Motor neuron (in vitro differentiated cells): ENCODE results near the gene CASS4. TPM values are rescaled to one million over a fixed set of nuclear protein-coding genes. Genes with fewer than 3 reads are reported as not detected.
A peak's percentile ranks its signal among the peaks of the same experiment; 100 is the strongest.
"Not testable (repeated sequence)": the region's sequence is repeated elsewhere in the genome, so short reads cannot be mapped to it uniquely, and the experiment has no call there.

Experiments
- ATAC-seq, 8 experiments: fragments of 200-7000 bp; cut with Tn5 transposase; replicated peaks in 6 of 8; 2 replicates each; pipeline ENCODE4 v1.8.0; 2021; ENCODE audit warnings: mild to moderate bottlenecking in 8 of 8, moderate library complexity in 8 of 8
- H3K27ac ChIP-seq, 2 donors: fragments of 250-450 bp; sonication (Bioruptor Pico); 2 replicates each; pipeline ENCODE4 v1.9.0; 2021; ENCODE audit warnings: antibody characterized with exemption in 2 of 2, mild to moderate bottlenecking in 2 of 2, moderate library complexity in 1 of 2
- H3K4me1 ChIP-seq, 2 donors: fragments of 250-450 bp; sonication (Bioruptor Pico); replicated peaks in 1 of 2; 2 replicates each; pipeline ENCODE4 v1.6.1; 2021; ENCODE audit warnings: antibody characterized with exemption in 2 of 2, mild to moderate bottlenecking in 2 of 2, moderate library complexity in 1 of 2
- H3K4me3 ChIP-seq, 5 donors: fragments of 250-450 bp; sonication (Bioruptor Pico); 2 replicates each; pipeline ENCODE4 v1.9.0; 2021; ENCODE audit warnings: antibody characterized with exemption in 5 of 5, mild to moderate bottlenecking in 5 of 5, moderate library complexity in 4 of 5
- WGBS, 10 experiments: fragments of 450-650 bp; shearing (Covaris generic); methylation state at CpG; one replicate each; pipeline ENCODE4 v1.0.0; 2022; 5-methylcytosine and 5-hydroxymethylcytosine counted together
- in situ Hi-C, 9 experiments: fragments of 400-800 bp; cut with MboI; loops; one replicate each; pipeline ENCODE4 v1.15.0; 2021; ENCODE audit warnings: low sequenced_read_pairs in 9 of 9, low pct_unique_long_range_greater_than_20kb in 2 of 9; ENCODE audit not compliant: unreplicated experiment in 9 of 9
- total RNA-seq, 8 experiments: library from RNA; unstranded; fragments of 300-600 nt; gene quantifications; 2 replicates each; pipeline versions ENCODE4 v1.2.3 to v1.2.4, GENCODE V29; 2022

The CASS4 gene
- total RNA-seq, 8 experiments from 2014 or later = 0.09 to 2.6 (median 0.17) TPM; not detected in 1

DNA sequence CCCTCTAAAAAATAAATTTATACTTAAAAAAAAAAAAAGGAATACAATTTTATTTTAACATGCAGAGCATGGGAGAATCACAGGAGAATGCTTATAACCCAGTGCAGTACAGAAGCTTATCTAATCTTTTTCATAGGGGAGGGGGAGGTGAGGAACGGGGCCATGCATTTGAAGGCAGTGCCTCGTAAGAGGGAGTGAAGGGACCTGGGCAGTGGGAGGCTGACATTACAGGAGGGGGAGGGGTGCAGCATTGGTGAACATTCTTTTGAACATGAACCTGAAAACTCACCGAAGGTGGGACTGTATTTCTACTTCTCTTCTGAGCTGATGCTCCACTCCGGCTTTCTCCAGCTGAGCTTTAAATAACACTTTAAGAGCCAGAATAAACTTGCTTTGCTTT, 29.4 kb upstream of the CASS4 start:
- no peak for ATAC-seq
- H3K4me1 ChIP-seq = peaks cover 0 to 2% of the 10 kb centered on the region in 2 donors
- WGBS, 10 experiments = 77 to 100% (median 93%) methylated on average over 1 to 4 of the region's 4 CpGs; no CpG with 5 or more reads in 5 of the 10 experiments
- no peak overlapping the region for H3K27ac ChIP-seq
- no peak overlapping the region for H3K4me3 ChIP-seq
- in situ Hi-C loops = no loop called here

DNA sequence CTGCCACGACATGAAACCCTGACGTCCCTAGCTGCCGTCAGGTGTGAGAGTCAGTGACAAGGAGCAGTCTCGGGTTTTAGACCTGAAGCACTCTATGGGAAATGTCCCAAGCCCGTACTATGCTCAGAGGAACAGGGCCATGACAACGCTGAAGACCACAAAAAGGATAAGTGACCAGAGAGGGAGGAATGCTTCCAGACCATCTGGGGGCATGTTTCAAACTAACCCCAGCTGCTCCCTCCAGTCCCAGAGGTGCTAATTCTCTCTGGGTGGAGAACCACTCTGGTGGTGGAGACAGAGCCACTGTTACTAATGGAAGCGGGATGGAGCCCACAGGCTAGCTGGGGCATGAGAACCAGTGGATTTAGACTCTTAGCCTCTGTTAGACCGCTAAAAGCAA, 28.7 kb upstream of the CASS4 start:
- in situ Hi-C loops = no loop called here
- WGBS, 10 experiments = 82 to 100% (median 86%) methylated on average over 1 to 5 of the region's 8 CpGs; no CpG with 5 or more reads in 1 of the 10 experiments
- Histone ChIP-seq H3K4me3 (no peak overlapping the region), H3K27ac (no peak overlapping the region), H3K4me1 (peaks cover 0 to 2% of the 10 kb centered on the region in 2 donors)
- ATAC-seq = no peak

DNA sequence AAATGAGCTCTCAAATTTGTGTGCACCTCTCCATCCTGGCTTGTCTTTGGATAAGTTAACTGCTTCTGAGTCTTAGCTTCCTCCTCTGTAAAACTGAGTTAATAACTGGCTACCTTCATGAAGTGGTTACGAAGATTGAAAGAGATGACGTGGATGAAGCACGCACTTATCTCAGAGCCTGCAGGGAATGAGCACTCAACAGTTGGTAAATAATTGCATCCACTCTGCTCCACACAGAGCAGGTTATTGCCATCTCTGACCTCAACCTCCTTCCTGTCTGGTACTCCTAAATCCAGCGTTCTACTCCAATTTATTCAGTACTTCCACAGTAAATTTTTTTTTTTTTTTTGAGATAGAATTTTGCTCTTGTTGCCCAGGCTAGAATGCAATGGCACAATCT, 26.9 kb upstream of the CASS4 start:
- ATAC-seq = no peak
- Histone ChIP-seq H3K4me1 (peaks cover 0 to 2% of the 10 kb centered on the region in 2 donors), H3K27ac (no peak overlapping the region), H3K4me3 (no peak overlapping the region)
- 83 to 100% (median 98%) methylated on average over 1 to 4 of the region's 4 CpGs; no CpG with 5 or more reads in 1 of the 10 experiments for WGBS, 10 experiments
- in situ Hi-C loops = no loop called here

DNA sequence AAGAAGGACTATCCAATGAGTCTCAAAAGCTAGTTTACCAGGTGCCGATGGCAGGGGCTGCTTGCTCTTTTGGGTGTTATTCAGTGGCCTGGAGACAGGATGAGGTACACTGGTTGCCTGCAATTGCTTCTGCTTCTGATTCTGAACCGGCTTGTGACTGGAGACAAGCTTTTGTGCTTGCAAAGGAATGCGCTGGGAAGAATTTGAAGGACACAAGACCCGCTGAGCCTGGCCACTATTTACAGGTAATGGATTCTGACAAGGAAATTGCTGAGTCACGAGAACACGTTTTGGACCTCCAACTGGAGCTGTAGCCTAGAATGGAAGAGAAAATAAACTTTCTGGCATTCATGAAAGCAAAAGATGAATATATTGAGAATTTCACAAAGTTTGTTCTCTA, 25.8 kb upstream of the CASS4 start:
- Histone ChIP-seq H3K4me1 (peaks cover 2 to 3% of the 10 kb centered on the region in 2 donors), H3K27ac (no peak overlapping the region), H3K4me3 (no peak overlapping the region)
- 80 to 100% (median 97%) methylated on average over 1 to 6 of the region's 6 CpGs; no CpG with 5 or more reads in 2 of the 10 experiments for WGBS, 10 experiments
- no peak for ATAC-seq
- in situ Hi-C loops = no loop called here

DNA sequence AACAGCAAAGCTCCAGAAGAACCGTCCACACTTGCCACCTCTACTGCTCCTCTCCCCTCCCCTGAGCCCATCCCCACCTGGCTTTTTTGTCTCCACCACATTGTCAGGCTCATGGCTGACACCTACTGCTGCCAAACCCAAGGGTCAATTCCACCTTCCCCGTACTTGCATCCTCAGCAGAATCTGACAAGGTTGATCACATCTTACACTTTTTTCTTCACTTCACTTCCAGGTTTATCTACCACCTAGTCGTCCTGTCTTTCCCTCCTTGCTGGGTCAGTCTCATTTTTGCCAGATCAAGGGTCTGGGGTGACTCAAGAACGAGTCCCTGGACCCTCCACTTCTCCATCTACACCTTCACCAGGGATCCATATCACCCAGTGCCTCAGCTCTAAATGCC, 23.2 kb upstream of the CASS4 start:
- no peak overlapping the region for H3K4me3 ChIP-seq
- WGBS, 10 experiments = 91 to 100% (median 95%) methylated on average over 1 to 4 of the region's 4 CpGs; no CpG with 5 or more reads in 4 of the 10 experiments
- H3K27ac ChIP-seq = no peak overlapping the region
- in situ Hi-C loops = no loop called here
- ATAC-seq = no peak
- H3K4me1 ChIP-seq = peaks cover 6 to 8% of the 10 kb centered on the region in 2 donors

DNA sequence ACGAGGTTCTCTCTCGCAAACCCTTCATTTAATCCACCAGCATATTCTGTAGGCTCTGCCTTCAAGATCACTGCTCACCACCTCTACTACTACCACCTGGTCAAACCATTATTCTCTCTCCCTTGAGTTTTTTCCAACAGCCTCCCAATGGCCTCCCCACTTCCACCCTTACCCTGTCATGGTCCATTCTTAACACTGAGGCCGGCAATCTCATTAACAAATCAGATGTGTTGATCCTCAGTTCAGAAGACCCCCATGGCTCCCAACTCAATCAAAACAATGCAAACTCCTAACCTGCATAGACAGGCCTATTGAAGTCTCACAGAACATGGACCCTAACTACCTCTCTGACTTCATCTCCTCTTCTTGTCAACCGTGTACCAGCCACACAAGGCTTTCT, 22.3 kb upstream of the CASS4 start:
- 84 to 100% (median 98%) methylated on average over 1 to 4 of the region's 4 CpGs; no CpG with 5 or more reads in 2 of the 10 experiments for WGBS, 10 experiments
- H3K4me3 ChIP-seq = no peak overlapping the region
- no peak overlapping the region for H3K27ac ChIP-seq
- no peak for ATAC-seq
- in situ Hi-C loops = no loop called here
- H3K4me1 ChIP-seq = peaks cover 9 to 11% of the 10 kb centered on the region in 2 donors

DNA sequence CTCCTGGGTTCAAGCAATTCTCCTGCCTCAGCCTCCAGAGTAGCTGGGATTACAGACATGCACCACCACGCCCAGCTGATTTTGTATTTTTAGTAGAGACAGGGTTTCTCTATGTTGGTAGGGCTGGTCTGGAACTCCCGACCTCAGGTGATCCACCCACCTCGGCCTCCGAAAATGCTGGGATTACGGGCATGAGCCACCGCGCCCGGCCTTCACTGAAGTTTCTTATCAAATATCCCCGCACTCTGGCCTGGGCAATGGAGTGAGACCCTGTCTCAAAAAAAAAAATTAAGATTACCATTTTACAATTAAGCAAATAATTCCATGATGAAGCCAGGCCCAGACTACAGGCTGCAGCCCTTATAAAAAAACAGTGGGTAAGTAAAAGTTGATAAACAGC, 21.7 kb upstream of the CASS4 start:
- in situ Hi-C loops, H3K27ac ChIP-seq, ATAC-seq: not testable (repeated sequence)
- peaks cover 9 to 11% of the 10 kb centered on the region in 2 donors for H3K4me1 ChIP-seq
- 87 to 100% (median 100%) methylated on average over 1 to 9 of the region's 9 CpGs; no CpG with 5 or more reads in 2 of the 10 experiments for WGBS, 10 experiments
- H3K4me3 ChIP-seq = peak overlapping the region in 1 of 5 donors; percentile 73

DNA sequence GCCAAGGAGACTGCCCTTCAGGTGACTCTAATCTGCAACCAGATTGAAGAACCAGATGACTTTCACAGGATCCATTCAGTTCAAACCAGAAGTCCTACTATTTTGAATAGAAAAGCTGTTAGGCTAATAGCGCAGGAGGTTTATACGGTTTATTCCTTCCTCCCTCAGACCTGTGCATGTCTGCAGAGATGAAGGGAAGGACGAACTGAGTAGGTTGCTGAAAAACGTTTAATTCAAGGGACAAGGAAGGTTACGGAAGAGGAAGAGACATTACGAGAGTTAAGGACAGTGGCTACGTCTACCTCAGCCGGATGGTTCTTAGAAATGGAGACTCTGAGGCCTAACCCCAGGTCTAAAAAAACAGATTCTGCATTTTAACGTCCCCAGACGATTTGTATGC, 21.0 kb upstream of the CASS4 start:
- WGBS, 10 experiments = 4 to 100% (median 13%) methylated on average over 1 to 10 of the region's 10 CpGs; no CpG with 5 or more reads in 1 of the 10 experiments
- peaks cover 9 to 11% of the 10 kb centered on the region in 2 donors for H3K4me1 ChIP-seq
- peak overlapping the region; percentile 42 to 73 (median 53) for H3K4me3 ChIP-seq
- ATAC-seq = no peak
- in situ Hi-C loops = no loop called here
- H3K27ac ChIP-seq = peak overlapping the region in 1 of 2 donors; percentile 90

DNA sequence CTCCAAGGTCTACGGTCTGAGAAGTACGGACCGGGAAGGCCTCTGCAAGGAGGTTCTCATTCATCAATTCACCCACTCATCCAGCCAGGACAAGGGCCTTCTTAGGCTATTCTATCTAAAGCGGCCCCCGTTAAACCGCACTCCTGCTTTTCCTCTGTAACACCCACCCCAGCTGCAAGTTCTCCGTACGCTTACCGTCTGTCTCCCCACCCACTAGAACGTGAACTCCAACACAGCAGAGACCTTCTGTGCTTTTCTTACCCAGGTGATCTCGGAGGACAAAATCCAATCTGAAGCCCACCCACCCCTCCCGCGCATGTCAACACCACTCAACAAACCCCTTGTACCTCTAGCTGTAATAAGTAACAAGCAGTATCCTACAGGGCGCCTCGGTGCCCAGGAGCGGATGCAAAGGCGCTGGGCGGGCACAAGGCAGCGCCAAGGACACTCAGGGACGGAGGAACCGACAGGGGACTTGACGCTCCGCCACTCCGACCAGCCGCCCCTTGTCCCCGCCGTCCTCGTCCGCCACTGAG, 20.4 kb upstream of the CASS4 start:
- H3K4me1 ChIP-seq = peaks cover 9 to 11% of the 10 kb centered on the region in 2 donors
- ATAC-seq = peak in 7 of 8 experiments; percentile 41 to 62 (median 43)
- in situ Hi-C loops = no loop called here
- peak overlapping the region; percentile 42 to 73 (median 53) for H3K4me3 ChIP-seq
- peak overlapping the region in 1 of 2 donors; percentile 90 for H3K27ac ChIP-seq
- WGBS, 10 experiments = 0 to 20% (median 0%) methylated on average over 1 to 12 of the region's 29 CpGs; no CpG with 5 or more reads in 2 of the 10 experiments

DNA sequence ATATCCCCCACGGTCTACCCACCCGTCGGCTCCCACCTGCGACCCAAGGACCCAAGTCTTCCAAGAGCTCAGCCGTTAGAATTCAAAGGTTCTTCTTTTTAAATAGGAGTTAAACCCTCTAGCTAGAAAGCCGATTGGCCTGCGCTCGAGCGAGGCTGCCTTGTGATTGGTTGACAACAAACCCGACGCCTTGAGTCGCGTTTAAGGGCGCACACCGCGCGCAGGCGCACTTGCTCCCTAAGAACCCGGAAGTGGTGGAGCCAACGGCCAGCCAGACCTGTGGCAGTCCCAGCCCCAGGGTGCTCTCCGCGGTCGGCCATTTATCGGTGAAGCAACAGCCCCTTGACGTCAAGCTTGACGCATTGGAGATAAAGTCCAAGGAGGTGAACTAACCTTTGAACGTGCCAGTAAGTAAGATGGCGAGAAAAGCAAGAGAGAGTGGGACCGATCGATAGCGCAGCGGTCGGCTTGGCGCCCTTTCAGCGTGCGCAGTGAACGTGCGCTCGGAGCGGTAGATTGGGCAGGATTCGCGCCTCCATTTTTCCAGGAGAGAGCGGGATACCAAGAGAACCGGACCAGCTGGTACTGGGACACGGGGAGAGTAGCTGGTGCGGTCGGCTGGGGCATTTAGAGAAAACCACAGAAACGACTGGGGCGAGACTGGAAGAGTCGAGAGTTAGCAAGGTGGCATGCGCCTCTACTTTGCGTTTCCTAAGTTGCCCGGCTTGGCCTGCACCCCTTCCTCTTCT, 19.8 kb upstream of the CASS4 start, which contains the start of the genes AURKA and CSTF1:
Gene AURKA, minus strand, starts transcription at position 84 of the 749 bp plus-strand sequence. CDS start 4,018 bp downstream, outside the sequence.
Gene CSTF1, plus strand, starts transcription at position 514 of the 749 bp plus-strand sequence. CDS start 2,908 bp downstream, outside the sequence.
- peak within 1 kb of the TSS; percentile 63 to 90 for H3K27ac ChIP-seq
- H3K4me1 ChIP-seq = peaks cover 9 to 11% of the 10 kb centered on the region in 2 donors
- 0 to 2% (median 0%) methylated on average over 1 to 18 of the region's 53 CpGs; no CpG with 5 or more reads in 2 of the 10 experiments for WGBS, 10 experiments
- peak within 1 kb of the TSS; percentile 42 to 73 (median 53) for H3K4me3 ChIP-seq
- ATAC-seq = peak; percentile 91 to 96 (median 94)
- in situ Hi-C loops = no loop called here

DNA sequence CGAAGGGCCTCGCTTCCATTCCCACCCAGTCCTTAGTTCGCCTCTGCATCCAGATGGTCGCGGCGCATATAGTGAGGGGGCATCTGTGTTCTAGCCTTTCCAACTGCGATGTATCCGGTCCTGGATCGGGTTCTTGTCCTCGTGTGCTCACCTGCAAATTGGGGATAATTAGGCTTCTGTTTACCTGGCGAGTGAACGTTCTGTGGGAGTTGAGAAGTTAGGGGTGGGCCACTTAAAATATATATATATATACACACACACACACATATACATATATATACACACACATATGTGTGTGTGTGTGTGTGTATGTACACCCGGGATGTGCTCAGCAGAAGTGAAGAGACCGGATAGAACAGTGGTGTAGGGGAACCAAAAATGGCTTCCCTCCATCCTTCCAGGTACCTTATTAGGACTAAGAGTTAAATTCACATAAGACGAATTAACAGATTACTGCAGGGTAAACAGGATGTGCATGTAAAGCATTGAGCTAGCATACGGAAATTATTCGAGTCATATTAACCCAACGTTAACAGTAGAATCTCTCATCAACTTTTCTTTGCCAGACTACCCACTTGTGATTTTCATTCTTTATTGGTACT, 19.1 kb upstream of the CASS4 start:
- peaks cover 9 to 11% of the 10 kb centered on the region in 2 donors for H3K4me1 ChIP-seq
- ATAC-seq = peak in 1 of 8 experiments; percentile 2
- H3K4me3 ChIP-seq = peak overlapping the region; percentile 42 to 73 (median 53)
- in situ Hi-C loops = no loop called here
- peak overlapping the region; percentile 63 to 90 for H3K27ac ChIP-seq
- WGBS, 10 experiments = 0 to 11% (median 1%) methylated on average over 1 to 11 of the region's 18 CpGs; no CpG with 5 or more reads in 2 of the 10 experiments

DNA sequence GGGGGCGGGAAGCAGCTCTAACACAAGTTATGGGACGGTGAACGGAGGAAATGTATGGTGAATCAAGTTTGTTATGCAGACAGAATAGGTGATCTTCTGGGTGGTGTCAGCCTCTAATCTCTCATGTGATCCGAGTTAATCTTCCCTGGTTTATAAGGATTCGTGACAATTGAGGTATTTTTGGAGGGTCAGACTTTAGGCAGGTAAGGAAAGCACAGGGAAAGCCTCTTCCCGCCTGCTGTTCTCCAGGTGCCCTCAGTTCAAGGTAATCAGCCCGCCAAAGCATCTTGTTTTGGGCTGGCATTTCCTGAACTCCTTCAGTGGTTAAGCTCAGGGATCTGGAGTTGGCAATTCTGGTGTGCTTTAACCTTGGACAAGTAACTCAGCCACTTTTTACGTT, 18.4 kb upstream of the CASS4 start:
- H3K4me1 ChIP-seq = peaks cover 9 to 11% of the 10 kb centered on the region in 2 donors
- ATAC-seq = no peak
- in situ Hi-C loops = no loop called here
- WGBS, 10 experiments = 32 to 100% (median 58%) methylated on average over 1 to 6 of the region's 8 CpGs; no CpG with 5 or more reads in 1 of the 10 experiments
- H3K4me3 ChIP-seq = peak overlapping the region; percentile 42 to 73 (median 53)
- H3K27ac ChIP-seq = no peak overlapping the region

DNA sequence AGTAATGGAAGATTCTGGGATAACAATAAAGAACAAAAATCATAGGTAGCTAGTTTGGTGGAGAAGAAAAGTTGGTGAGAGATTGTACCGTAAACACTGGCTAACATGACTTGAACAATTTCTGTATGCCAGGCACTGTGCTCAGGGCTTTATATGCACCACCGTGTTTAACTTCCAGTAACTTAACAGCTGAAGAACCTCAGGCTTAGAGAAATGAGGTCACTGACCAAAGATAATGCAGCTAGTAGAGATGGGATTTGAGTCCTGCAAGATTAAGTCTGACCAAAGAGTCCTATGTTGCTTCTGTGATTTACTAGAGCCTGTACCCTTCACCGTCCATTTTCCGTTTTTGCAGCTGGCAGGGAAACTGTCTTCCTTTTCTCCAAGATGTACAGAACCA, 16.9 kb upstream of the CASS4 start:
- H3K27ac ChIP-seq = no peak overlapping the region
- 77 to 100% (median 97%) methylated on average over 1 to 4 of the region's 4 CpGs; no CpG with 5 or more reads in 2 of the 10 experiments for WGBS, 10 experiments
- no peak for ATAC-seq
- in situ Hi-C loops = no loop called here
- peaks cover 12 to 15% of the 10 kb centered on the region in 2 donors for H3K4me1 ChIP-seq
- H3K4me3 ChIP-seq = no peak overlapping the region
